Trophoblast cell (in vitro differentiated cells and primary cell): ENCODE measurements around the gene MAP7D1.

Source experiments
- DNase-seq, 2 donors: peaks; one replicate each; pipeline ENCODE4 v3.0.0-alpha.2; 2016
- H2AFZ ChIP-seq: 2 replicates; pipeline ENCODE4 v1.6.1; 2013; ENCODE audit warnings: low read length, moderate library complexity, mild to moderate bottlenecking; ENCODE audit not compliant: insufficient read depth, poor library complexity
- H2AK5ac ChIP-seq: 2 replicates; pipeline ENCODE4 v1.6.1; 2013; ENCODE audit warnings: mild to moderate bottlenecking, low read length
- H2BK120ac ChIP-seq: 2 replicates; pipeline ENCODE4 v1.6.1; 2013; ENCODE audit warnings: low read length, mild to moderate bottlenecking, moderate library complexity; ENCODE audit not compliant: insufficient read depth, poor library complexity
- H2BK12ac ChIP-seq: 2 replicates; pipeline ENCODE4 v1.6.1; 2013; ENCODE audit warnings: mild to moderate bottlenecking, low read length, moderate library complexity
- H2BK5ac ChIP-seq: 2 replicates; pipeline ENCODE4 v1.6.1; 2013; ENCODE audit warnings: low read length, low read depth, moderate library complexity, mild to moderate bottlenecking; ENCODE audit not compliant: poor library complexity
- H3K14ac ChIP-seq: 2 replicates; pipeline ENCODE4 v1.6.1; 2013; ENCODE audit warnings: mild to moderate bottlenecking, low read length
- H3K18ac ChIP-seq: 2 replicates; pipeline ENCODE4 v1.6.1; 2013; ENCODE audit warnings: mild to moderate bottlenecking, low read length
- H3K23ac ChIP-seq: 2 replicates; pipeline ENCODE4 v1.6.1; 2013; ENCODE audit warnings: low read length
- H3K27ac ChIP-seq: 2 replicates; pipeline ENCODE4 v1.5.1; 2013; ENCODE audit warnings: low read depth, mild to moderate bottlenecking, inconsistent platforms, low read length, moderate library complexity
- H3K27me3 ChIP-seq: 2 replicates; pipeline ENCODE4 v1.6.1; 2013; ENCODE audit warnings: inconsistent platforms, mild to moderate bottlenecking, low read length, moderate library complexity; ENCODE audit not compliant: insufficient read depth
- H3K36me3 ChIP-seq, 2 experiments: 1 replicate in 1 of 2; 2 replicates in 1 of 2; pipeline ENCODE4 v1.6.1; 2013; ENCODE audit warnings: low read length in 2 of 2, mild to moderate bottlenecking in 2 of 2, moderate library complexity in 1 of 2; ENCODE audit not compliant: insufficient read depth in 2 of 2, control insufficient read depth in 1 of 2
- H3K4ac ChIP-seq: 2 replicates; pipeline ENCODE4 v1.6.1; 2013; ENCODE audit warnings: low read depth, mild to moderate bottlenecking, low read length, moderate library complexity
- H3K4me1 ChIP-seq, 2 experiments: 1 replicate in 1 of 2; 2 replicates in 1 of 2; pipeline ENCODE4 v1.6.1; 2013; ENCODE audit warnings: low read length in 2 of 2, mild to moderate bottlenecking in 2 of 2, moderate library complexity in 1 of 2; ENCODE audit not compliant: insufficient read depth in 2 of 2, control insufficient read depth in 1 of 2
- H3K4me2 ChIP-seq: 2 replicates; pipeline ENCODE4 v1.6.1; 2013; ENCODE audit warnings: inconsistent platforms, mild to moderate bottlenecking, low read length, moderate library complexity
- H3K4me3 ChIP-seq: 2 replicates; pipeline ENCODE4 v1.5.1; 2013; ENCODE audit warnings: mild to moderate bottlenecking, low read depth, low read length, inconsistent platforms
- H3K79me1 ChIP-seq: one replicate; pipeline ENCODE4 v1.6.1; 2013; ENCODE audit warnings: low read length
- H3K79me2 ChIP-seq: 2 replicates; pipeline ENCODE4 v1.6.1; 2013; ENCODE audit warnings: low read length, mild to moderate bottlenecking; ENCODE audit not compliant: control insufficient read depth, insufficient read depth, poor library complexity
- H3K9ac ChIP-seq: 2 replicates; pipeline ENCODE4 v1.6.1; 2013; ENCODE audit warnings: mild to moderate bottlenecking, low read length
- H3K9me3 ChIP-seq: 2 replicates; pipeline ENCODE4 v1.6.1; 2013; ENCODE audit warnings: low read depth, mild to moderate bottlenecking, control low read depth, inconsistent platforms, low read length; ENCODE audit not compliant: insufficient read depth
- H4K12ac ChIP-seq: 2 replicates; pipeline ENCODE4 v1.6.1; 2013; ENCODE audit warnings: low read depth, mild to moderate bottlenecking, low read length, moderate library complexity
- H4K8ac ChIP-seq: 2 replicates; pipeline ENCODE4 v1.6.1; 2013; ENCODE audit warnings: low read depth, mild to moderate bottlenecking, low read length, moderate library complexity
- H4K91ac ChIP-seq: one replicate; pipeline ENCODE4 v1.6.1; 2013; ENCODE audit warnings: low read depth, mild to moderate bottlenecking, low read length, moderate library complexity
- WGBS: extraction: QIAGEN DNeasy Blood & Tissue Kit; methylation state at CpG from one replicate; pipeline ENCODE4 v1.1.7; 2013; ENCODE audit warnings: missing lambda C conversion rate; ENCODE audit not compliant: insufficient read length, insufficient coverage; ENCODE audit errors: extremely low coverage; 5-methylcytosine and 5-hydroxymethylcytosine counted together

Gene MAP7D1

GRCh38 chr1:36153476-36153875, 2.5 kb upstream of the MAP7D1 start:
- no peak overlapping the region for H3K18ac ChIP-seq
- H2AK5ac ChIP-seq: no peak overlapping the region
- no peak overlapping the region for H2AFZ ChIP-seq
- DNase-seq: no peak
- H3K4me2 ChIP-seq: no peak overlapping the region
- no peak overlapping the region for H3K27ac ChIP-seq
- no peak overlapping the region for H4K91ac ChIP-seq
- H2BK120ac ChIP-seq: no peak overlapping the region
- H4K12ac ChIP-seq: no peak overlapping the region
- H3K23ac ChIP-seq: no peak overlapping the region
- peaks cover 36% of the 10 kb centered on the region in 2 experiments for H3K4me1 ChIP-seq
- no peaks in the 10 kb centered on the region for H3K9me3 ChIP-seq
- peaks cover 3% of the 10 kb centered on the region in 2 experiments for H3K36me3 ChIP-seq
- no peak overlapping the region for H4K8ac ChIP-seq
- no peaks in the 10 kb centered on the region for H3K27me3 ChIP-seq
- peaks cover 42% of the 10 kb centered on the region for H3K79me1 ChIP-seq
- H2BK5ac ChIP-seq: no peak overlapping the region
- no peak overlapping the region for H3K9ac ChIP-seq
- no peak overlapping the region for H3K4ac ChIP-seq
- H3K79me2 ChIP-seq: peaks cover 35% of the 10 kb centered on the region
- H3K14ac ChIP-seq: no peak overlapping the region
- H2BK12ac ChIP-seq: no peak overlapping the region
- WGBS: no CpG with 5 or more reads among the region's 6 CpGs
- no peak overlapping the region for H3K4me3 ChIP-seq

- Histone ChIP-seq H4K8ac (no peak overlapping the region), H3K9me3 (no peaks in the 10 kb centered on the region), H2AFZ (no peak overlapping the region), H3K4me2 (no peak overlapping the region), H3K4me3 (peak overlapping the region; percentile 4), H3K14ac (no peak overlapping the region), H2AK5ac (peak overlapping the region; percentile 67), H2BK120ac (no peak overlapping the region), H3K79me1 (peaks cover 37% of the 10 kb centered on the region), H4K91ac (peak overlapping the region; percentile 17), H3K27me3 (no peaks in the 10 kb centered on the region), H3K79me2 (peaks cover 31% of the 10 kb centered on the region), H3K27ac (no peak overlapping the region), H4K12ac (peak overlapping the region; percentile 34), H3K23ac (no peak overlapping the region), H3K18ac (no peak overlapping the region), H3K4ac (no peak overlapping the region), H3K4me1 (peaks cover 35% of the 10 kb centered on the region in 2 experiments), H2BK5ac (no peak overlapping the region), H3K36me3 (peaks cover 4 to 6% of the 10 kb centered on the region in 2 experiments), H2BK12ac (peak overlapping the region; percentile 34), H3K9ac (no peak overlapping the region)
- no peak for DNase-seq
- no CpG with 5 or more reads among the region's 6 CpGs for WGBS
Measured at GRCh38 chr1:36154335-36154734, 1.6 kb upstream of the MAP7D1 start.

GRCh38 chr1:36154765-36155407, 1.1 kb upstream of the MAP7D1 start:
- DNase-seq: no peak
- H2AFZ ChIP-seq: peak overlapping the region; percentile 73
- H3K4me3 ChIP-seq: no peak overlapping the region
- peaks cover 39% of the 10 kb centered on the region in 2 experiments for H3K4me1 ChIP-seq
- H3K4ac ChIP-seq: peak overlapping the region; percentile 61
- H3K27me3 ChIP-seq: no peaks in the 10 kb centered on the region
- peak overlapping the region; percentile 94 for H2BK120ac ChIP-seq
- peak overlapping the region; percentile 79 for H4K12ac ChIP-seq
- peak overlapping the region; percentile 98 for H2BK5ac ChIP-seq
- H3K27ac ChIP-seq: peak overlapping the region; percentile 91
- peak overlapping the region; percentile 97 for H4K91ac ChIP-seq
- no peak overlapping the region for H3K9ac ChIP-seq
- peak overlapping the region; percentile 94 for H3K18ac ChIP-seq
- peaks cover 35% of the 10 kb centered on the region for H3K79me2 ChIP-seq
- H3K79me1 ChIP-seq: peaks cover 35% of the 10 kb centered on the region
- H3K14ac ChIP-seq: peak overlapping the region; percentile 90
- peak overlapping the region; percentile 78 for H2BK12ac ChIP-seq
- peaks cover 10 to 11% of the 10 kb centered on the region in 2 experiments for H3K36me3 ChIP-seq
- H4K8ac ChIP-seq: peak overlapping the region; percentile 95
- peak overlapping the region; percentile 97 for H2AK5ac ChIP-seq
- no peak overlapping the region for H3K23ac ChIP-seq
- no CpG with 5 or more reads among the region's 6 CpGs for WGBS
- H3K4me2 ChIP-seq: peak overlapping the region; percentile 93
- no peaks in the 10 kb centered on the region for H3K9me3 ChIP-seq

- Histone ChIP-seq H2AK5ac (peak overlapping the region; percentile 94), H2BK12ac (peak overlapping the region; percentile 55), H3K27ac (peak overlapping the region; percentile 91), H2BK5ac (peak overlapping the region; percentile 98), H2AFZ (peak overlapping the region; percentile 93), H3K36me3 (peaks cover 13 to 15% of the 10 kb centered on the region in 2 experiments), H3K79me1 (peaks cover 29% of the 10 kb centered on the region), H4K8ac (peak overlapping the region; percentile 92), H3K4me3 (peak overlapping the region; percentile 90), H3K9ac (peak overlapping the region; percentile 85), H3K4me1 (peaks cover 44 to 47% of the 10 kb centered on the region in 2 experiments), H3K23ac (no peak overlapping the region), H3K18ac (peak overlapping the region; percentile 98), H4K12ac (peak overlapping the region; percentile 97), H3K9me3 (no peaks in the 10 kb centered on the region), H3K14ac (peak overlapping the region; percentile 96), H3K4me2 (peak overlapping the region; percentile 59), H4K91ac (peak overlapping the region; percentile 97), H2BK120ac (peak overlapping the region; percentile 97), H3K4ac (peak overlapping the region; percentile 96), H3K27me3 (no peaks in the 10 kb centered on the region), H3K79me2 (peaks cover 42% of the 10 kb centered on the region)
- no CpG with 5 or more reads among the region's 69 CpGs for WGBS
- peak; percentile 67 to 70 for DNase-seq
Measured at GRCh38 chr1:36156329-36157114, 562 bp downstream of the MAP7D1 start.
